ENCODE data around the gene SLC2A9.
"Not testable (repeated sequence)": the region's sequence is repeated elsewhere in the genome, so short reads cannot be mapped to it uniquely, and the experiment has no call there.

Gene SLC2A9

GRCh38 chr4:9994246-9994847, 26.9 kb downstream of the SLC2A9 start:
- no peak for DNase-seq

GRCh38 chr4:9989918-9990635, 31.2 kb downstream of the SLC2A9 start:
- DNase-seq, result peak; percentile 66

GRCh38 chr4:9988933-9989332, 32.4 kb downstream of the SLC2A9 start:
- no peak for DNase-seq

- peak; percentile 64 for DNase-seq
Measured at GRCh38 chr4:9988363-9988749, 32.9 kb downstream of the SLC2A9 start.

GRCh38 chr4:9987749-9988362, 33.4 kb downstream of the SLC2A9 start:
- DNase-seq, result peak; percentile 35

- no peak for DNase-seq
Measured at GRCh38 chr4:9984621-9985020, 36.7 kb downstream of the SLC2A9 start.

- no peak for DNase-seq
Measured at GRCh38 chr4:9983211-9983610, 38.1 kb downstream of the SLC2A9 start.

- not testable (repeated sequence) for DNase-seq
Measured at GRCh38 chr4:9981899-9982298, 39.4 kb downstream of the SLC2A9 start.

- no peak for DNase-seq
Measured at GRCh38 chr4:9980898-9981297, 40.4 kb downstream of the SLC2A9 start.

- no peak for DNase-seq
Measured at GRCh38 chr4:9979101-9979701, 42.1 kb downstream of the SLC2A9 start.

GRCh38 chr4:9977518-9978031, 43.7 kb downstream of the SLC2A9 start:
- no peak for DNase-seq

- DNase-seq, result no peak
Measured at GRCh38 chr4:9976781-9977180, 44.5 kb downstream of the SLC2A9 start.

GRCh38 chr4:9976293-9976692, 45.0 kb downstream of the SLC2A9 start:
- DNase-seq, result no peak

- DNase-seq, result no peak
Measured at GRCh38 chr4:9971711-9972110, 49.6 kb downstream of the SLC2A9 start.

- no peak for DNase-seq
Measured at GRCh38 chr4:9970399-9971011, 50.8 kb downstream of the SLC2A9 start.

GRCh38 chr4:9969526-9970398, 51.5 kb downstream of the SLC2A9 start:
- no peak for DNase-seq

GRCh38 chr4:9968472-9968871, 52.8 kb downstream of the SLC2A9 start:
- DNase-seq, result no peak

- peak; percentile 6 for DNase-seq
Measured at GRCh38 chr4:9964879-9965278, 56.4 kb downstream of the SLC2A9 start.

- no peak for DNase-seq
Measured at GRCh38 chr4:9963328-9963727, 58.0 kb downstream of the SLC2A9 start.

GRCh38 chr4:9962611-9963314, 58.5 kb downstream of the SLC2A9 start:
- peak; percentile 3 for DNase-seq

- DNase-seq, result no peak
Measured at GRCh38 chr4:9954468-9954867, 66.8 kb downstream of the SLC2A9 start.

- no peak for DNase-seq
Measured at GRCh38 chr4:9953089-9953488, 68.2 kb downstream of the SLC2A9 start.

Data from suppressor macrophage treated with lipopolysaccharide for 4 hours (primary cell).